Upper lobe of left lung (tissue), 6 donors: Measurements from ENCODE around the gene CMTM4. TPM values are rescaled to one million over a fixed set of nuclear protein-coding genes. Genes with fewer than 3 reads are reported as not detected.

ENCODE experiments used
- ATAC-seq, 2 donors: fragments of 200-7000 bp; cut with Tn5 transposase; one replicate each; pipeline ENCODE4 v1.9.1; 2022; ENCODE audit warnings: mild to moderate bottlenecking in 2 of 2, moderate library complexity in 2 of 2; ENCODE audit not compliant: low FRiP score in 2 of 2
- DNase-seq, 2 donors: peaks; one replicate each; pipeline ENCODE4 v3.0.0-alpha.2; 2019 to 2020
- H3K27ac ChIP-seq, 4 donors: fragments of 200-600 bp; sonication (generic); one replicate each; pipeline ENCODE4 v1.5.1; 2016 to 2019
- H3K27me3 ChIP-seq, 4 donors: fragments of 200-600 bp; sonication (generic); one replicate each; pipeline ENCODE4 v1.5.1; 2017 to 2019
- H3K36me3 ChIP-seq, 4 donors: fragments of 200-600 bp; sonication (generic); one replicate each; pipeline ENCODE4 v1.5.1; 2016 to 2019
- H3K4me1 ChIP-seq, 4 donors: fragments of 200-600 bp; sonication (generic); one replicate each; pipeline ENCODE4 v1.5.1; 2018 to 2019
- H3K4me3 ChIP-seq, 4 donors: fragments of 200-600 bp; sonication (generic); one replicate each; pipeline ENCODE4 v1.5.1; 2017 to 2019; ENCODE audit warnings: mild to moderate bottlenecking in 2 of 4, moderate library complexity in 1 of 4
- H3K9me3 ChIP-seq, 4 donors: fragments of 200-600 bp; sonication (generic); one replicate each; pipeline ENCODE4 v1.5.1; 2018 to 2019
- CTCF ChIP-seq, 6 experiments: fragments of 450-650 bp in 4 of 6; fragments of 200-600 bp in 2 of 6; sonication (generic) in 2 of 6; IDR thresholded peaks; one replicate each; pipeline ENCODE4 v1.5.1; 2016 to 2019; ENCODE audit warnings: antibody characterized with exemption in 6 of 6
- EP300 ChIP-seq, 4 donors: sonication (generic); formaldehyde crosslinking; IDR thresholded peaks; one replicate each; pipeline ENCODE4 v1.5.1; 2017; ENCODE audit warnings: antibody characterized with exemption in 4 of 4, control low read depth in 2 of 4
- POLR2A ChIP-seq, 4 donors: fragments of 450-650 bp; IDR thresholded peaks; one replicate each; pipeline ENCODE4 v1.5.1; 2016 to 2017; ENCODE audit warnings: antibody characterized with exemption in 4 of 4, mild to moderate bottlenecking in 2 of 4
- POLR2AphosphoS5 ChIP-seq, 2 donors: sonication (generic); formaldehyde crosslinking; IDR thresholded peaks; one replicate each; pipeline ENCODE4 v1.5.1; 2017; ENCODE audit warnings: antibody characterized with exemption in 2 of 2
- whole genome bisulfite sequencing, 2 donors: methylation state at CpG; one replicate each; pipeline ENCODE4 v1.1.5; 2017 to 2018; 5-methylcytosine and 5-hydroxymethylcytosine counted together
- total RNA-seq, 6 donors: library from RNA; depleted of rRNA in 4 of 6; stranded (reverse); fragments of >200 nt in 4 of 6; gene quantifications; one replicate each; pipeline versions ENCODE4 v1.1.0 to v1.2.1, GENCODE V29; 2016 to 2021
- donor health status: DM: no; HTN: no; CAD: no; lungs with moderate emphysema.
- donor health status: DM: no; HTN: yes; CAD: no; lungs with severe emphysema.

The CMTM4 gene
- total RNA-seq, 6 donors from 2014 or later: 35.6 to 82.1 (median 55.1) TPM

- H3K4me1 ChIP-seq: peaks cover 3 to 28% (median 18%) of the 10 kb centered on the region in 4 donors
Measured at GRCh38 chr16:66653581-66654350, 42.8 kb downstream of the CMTM4 start.

DNA sequence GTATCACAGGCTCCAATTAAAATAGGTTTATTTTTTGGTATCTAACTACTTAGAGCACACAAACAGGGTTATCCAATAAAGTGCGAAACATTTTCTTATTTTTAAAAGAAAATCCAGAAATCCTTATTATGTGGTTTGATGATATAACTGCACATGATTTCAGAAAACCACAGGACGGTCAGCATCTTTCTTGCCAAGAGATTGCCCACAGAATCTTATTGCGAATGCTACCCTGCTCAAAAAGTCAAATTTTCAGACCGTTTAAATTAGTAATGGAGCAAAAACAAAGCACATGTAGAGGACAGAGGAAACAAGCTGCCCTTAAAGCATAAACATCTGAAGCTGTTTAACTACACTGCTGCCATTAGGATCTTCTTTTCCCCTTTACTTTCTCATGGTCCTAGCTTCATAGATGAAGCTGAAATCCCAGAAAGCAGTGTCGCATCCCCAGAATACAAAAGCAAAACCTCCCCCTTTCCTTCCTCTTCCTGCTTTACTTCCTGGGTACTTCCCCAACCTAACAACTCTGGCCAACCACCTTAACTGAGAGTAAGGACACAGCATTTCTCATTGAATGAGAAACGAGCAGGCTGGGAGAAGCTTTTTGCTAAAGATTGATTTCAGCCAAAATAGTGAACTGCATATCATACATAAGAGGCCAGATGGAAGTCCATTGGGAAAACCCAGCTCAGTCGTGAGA, 43.7 kb downstream of the CMTM4 start:
- no peaks in the 10 kb centered on the region for H3K36me3 ChIP-seq
- WGBS, 2 donors: 68 to 72% methylated on average over 7 of the region's 7 CpGs
- no peaks in the 10 kb centered on the region for H3K9me3 ChIP-seq
- H3K4me3 ChIP-seq: no peak overlapping the region
- no peaks in the 10 kb centered on the region for H3K27me3 ChIP-seq
- no peak for DNase-seq
- no peak for ATAC-seq
- no peak overlapping the region for H3K27ac ChIP-seq
- TF ChIP-seq EP300 (IDR thresholded peaks at IDR 0.05) (no peak), POLR2A (IDR thresholded peaks at IDR 0.05) (no peak), CTCF (IDR thresholded peaks at IDR 0.05) (no peak), POLR2AphosphoS5 (IDR thresholded peaks at IDR 0.05) (no peak)
- H3K4me1 ChIP-seq: peaks cover 3 to 28% (median 18%) of the 10 kb centered on the region in 4 donors

More at GRCh38 chr16:66653581-66654350, 42.8 kb downstream of the CMTM4 start:
- Histone ChIP-seq H3K27ac (no peak overlapping the region), H3K36me3 (no peaks in the 10 kb centered on the region), H3K27me3 (no peaks in the 10 kb centered on the region), H3K4me3 (no peak overlapping the region), H3K9me3 (no peaks in the 10 kb centered on the region)
- ATAC-seq (no peak), DNase-seq (no peak)
- no peak for TF ChIP-seq EP300 (IDR thresholded peaks at IDR 0.05)
- no peak for TF ChIP-seq CTCF (IDR thresholded peaks at IDR 0.05)
- no peak for TF ChIP-seq POLR2AphosphoS5 (IDR thresholded peaks at IDR 0.05)
- no peak for TF ChIP-seq POLR2A (IDR thresholded peaks at IDR 0.05)
- WGBS, 2 donors: 87 to 94% methylated on average over 6 of the region's 6 CpGs

DNA sequence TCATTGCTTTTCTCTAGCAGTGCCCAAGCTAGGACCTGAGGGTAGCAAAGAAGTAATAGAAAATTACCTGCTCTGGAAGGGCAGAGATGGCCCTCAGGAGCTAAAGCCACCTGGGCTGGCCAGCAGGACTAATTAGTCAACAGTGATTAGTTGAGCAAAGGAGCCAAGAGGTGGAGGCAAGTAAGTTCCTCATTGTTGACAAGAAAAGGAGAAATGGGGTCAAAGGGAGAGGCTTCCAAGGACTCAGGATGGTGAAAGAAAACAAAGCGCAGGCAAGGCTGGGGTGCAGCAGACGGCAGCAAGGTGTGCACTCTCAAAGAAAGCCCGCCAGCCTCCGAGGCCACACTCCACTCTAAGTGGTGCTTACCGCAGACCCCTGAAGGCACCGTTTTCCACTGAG, 44.6 kb downstream of the CMTM4 start:
- no peaks in the 10 kb centered on the region for H3K27me3 ChIP-seq
- H3K27ac ChIP-seq: no peak overlapping the region
- no peaks in the 10 kb centered on the region for H3K36me3 ChIP-seq
- WGBS, 2 donors: 73 to 84% methylated on average over 6 of the region's 6 CpGs
- DNase-seq (no peak), ATAC-seq (no peak)
- no peak overlapping the region for H3K4me3 ChIP-seq
- peaks cover 3 to 28% (median 17%) of the 10 kb centered on the region in 4 donors for H3K4me1 ChIP-seq
- no peaks in the 10 kb centered on the region for H3K9me3 ChIP-seq
- TF ChIP-seq CTCF (IDR thresholded peaks at IDR 0.05): no peak
- no peak for TF ChIP-seq POLR2A (IDR thresholded peaks at IDR 0.05)
- no peak for TF ChIP-seq POLR2AphosphoS5 (IDR thresholded peaks at IDR 0.05)
- no peak for TF ChIP-seq EP300 (IDR thresholded peaks at IDR 0.05)

DNA sequence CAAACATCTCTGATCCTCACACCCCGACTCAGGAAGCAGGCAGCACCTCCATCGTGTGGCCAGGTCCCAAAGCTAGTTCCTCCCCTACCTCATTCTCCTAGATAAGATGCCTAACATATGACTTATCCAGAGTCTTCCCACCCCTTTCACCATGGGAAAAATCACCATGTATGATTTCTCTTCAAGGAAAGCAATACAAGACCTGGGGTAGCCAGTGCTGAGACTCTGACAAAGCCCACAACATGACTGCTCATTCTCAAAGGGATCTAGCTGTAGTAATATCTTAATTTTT, 45.1 kb downstream of the CMTM4 start:
- TF ChIP-seq EP300 (IDR thresholded peaks at IDR 0.05): no peak
- no peak for TF ChIP-seq CTCF (IDR thresholded peaks at IDR 0.05)
- no peak for TF ChIP-seq POLR2A (IDR thresholded peaks at IDR 0.05)
- no peak for TF ChIP-seq POLR2AphosphoS5 (IDR thresholded peaks at IDR 0.05)
- Histone ChIP-seq H3K9me3 (no peaks in the 10 kb centered on the region), H3K36me3 (no peaks in the 10 kb centered on the region), H3K27me3 (no peaks in the 10 kb centered on the region), H3K27ac (no peak overlapping the region), H3K4me1 (peaks cover 3 to 28% (median 17%) of the 10 kb centered on the region in 4 donors), H3K4me3 (no peak overlapping the region)
- ATAC-seq (no peak), DNase-seq (no peak)
- 55 to 73% methylated on average over 2 of the region's 2 CpGs for WGBS, 2 donors
